ENCODE data around the gene RPTOR.

The RPTOR gene

DNA sequence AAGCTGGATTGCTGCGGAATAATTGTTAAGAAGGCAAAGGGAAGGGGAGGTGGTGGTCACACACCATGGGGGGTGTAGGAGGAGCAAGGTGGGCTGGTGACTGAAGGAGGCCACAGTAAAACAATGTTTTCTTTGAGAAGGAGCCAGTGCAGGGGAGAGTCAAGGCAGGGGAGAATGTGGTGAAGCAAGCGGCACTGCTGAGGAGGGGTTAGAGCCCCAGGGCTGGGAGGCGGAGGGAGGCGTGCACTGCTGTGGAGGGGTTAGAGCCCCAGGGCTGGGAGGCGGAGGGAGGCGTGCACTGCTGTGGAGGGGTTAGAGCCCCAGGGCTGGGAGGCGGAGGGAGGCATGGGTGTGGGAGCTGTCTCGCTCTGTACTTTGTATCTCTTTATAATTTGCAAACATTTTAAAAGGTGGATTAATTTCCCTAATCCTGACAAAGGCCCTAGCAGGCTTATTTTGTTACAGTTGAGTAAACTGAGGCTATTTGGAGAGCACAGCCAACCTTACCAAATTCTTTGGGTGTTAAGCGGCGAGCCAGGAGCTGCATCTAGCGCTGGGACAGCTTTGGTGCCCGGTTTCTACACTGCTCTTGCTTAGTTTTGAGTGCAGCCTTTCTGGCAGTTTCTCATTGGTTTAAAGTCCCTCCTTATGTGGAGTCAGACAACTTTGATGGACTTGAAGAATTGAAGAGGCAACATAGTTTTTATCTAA is 20.9 kb downstream of the RPTOR start:
- no peak for DNase-seq (ENCODE audit: low read depth)
- H3K4me3 ChIP-seq (ENCODE audit: control insufficient read depth, low read depth, low read length): no peak overlapping the region
- TF ChIP-seq, protein P1, sequence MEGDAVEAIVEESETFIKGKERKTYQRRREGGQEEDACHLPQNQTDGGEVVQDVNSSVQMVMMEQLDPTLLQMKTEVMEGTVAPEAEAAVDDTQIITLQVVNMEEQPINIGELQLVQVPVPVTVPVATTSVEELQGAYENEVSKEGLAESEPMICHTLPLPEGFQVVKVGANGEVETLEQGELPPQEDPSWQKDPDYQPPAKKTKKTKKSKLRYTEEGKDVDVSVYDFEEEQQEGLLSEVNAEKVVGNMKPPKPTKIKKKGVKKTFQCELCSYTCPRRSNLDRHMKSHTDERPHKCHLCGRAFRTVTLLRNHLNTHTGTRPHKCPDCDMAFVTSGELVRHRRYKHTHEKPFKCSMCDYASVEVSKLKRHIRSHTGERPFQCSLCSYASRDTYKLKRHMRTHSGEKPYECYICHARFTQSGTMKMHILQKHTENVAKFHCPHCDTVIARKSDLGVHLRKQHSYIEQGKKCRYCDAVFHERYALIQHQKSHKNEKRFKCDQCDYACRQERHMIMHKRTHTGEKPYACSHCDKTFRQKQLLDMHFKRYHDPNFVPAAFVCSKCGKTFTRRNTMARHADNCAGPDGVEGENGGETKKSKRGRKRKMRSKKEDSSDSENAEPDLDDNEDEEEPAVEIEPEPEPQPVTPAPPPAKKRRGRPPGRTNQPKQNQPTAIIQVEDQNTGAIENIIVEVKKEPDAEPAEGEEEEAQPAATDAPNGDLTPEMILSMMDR (IDR thresholded peaks at IDR 0.05; ENCODE audit: control insufficient read depth, insufficient read depth, low read depth, low read length, missing control alignments): no peak

DNA sequence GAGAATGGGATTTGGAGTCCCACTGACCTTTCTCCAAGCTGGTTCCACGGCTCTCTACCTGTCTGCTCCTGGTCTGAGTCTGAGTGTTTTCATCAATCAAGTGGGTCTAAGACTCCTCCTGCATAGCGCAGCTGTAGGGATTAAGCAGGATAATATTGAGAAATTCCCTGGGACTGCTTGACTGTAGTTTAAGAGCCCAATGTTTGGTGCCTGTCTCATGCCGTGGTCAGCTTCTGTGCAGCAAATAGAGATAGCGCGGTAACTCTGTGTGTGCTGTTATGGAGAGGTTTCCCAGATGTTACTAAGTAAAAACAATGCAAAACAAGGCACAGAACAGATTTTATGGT is 21.4 kb downstream of the RPTOR start:
- TF ChIP-seq, protein P1 (IDR thresholded peaks at IDR 0.05; ENCODE audit: control insufficient read depth, insufficient read depth, low read depth, low read length, missing control alignments): no peak
- no peak for DNase-seq (ENCODE audit: low read depth)
- no peak overlapping the region for H3K4me3 ChIP-seq (ENCODE audit: control insufficient read depth, low read depth, low read length)

DNA sequence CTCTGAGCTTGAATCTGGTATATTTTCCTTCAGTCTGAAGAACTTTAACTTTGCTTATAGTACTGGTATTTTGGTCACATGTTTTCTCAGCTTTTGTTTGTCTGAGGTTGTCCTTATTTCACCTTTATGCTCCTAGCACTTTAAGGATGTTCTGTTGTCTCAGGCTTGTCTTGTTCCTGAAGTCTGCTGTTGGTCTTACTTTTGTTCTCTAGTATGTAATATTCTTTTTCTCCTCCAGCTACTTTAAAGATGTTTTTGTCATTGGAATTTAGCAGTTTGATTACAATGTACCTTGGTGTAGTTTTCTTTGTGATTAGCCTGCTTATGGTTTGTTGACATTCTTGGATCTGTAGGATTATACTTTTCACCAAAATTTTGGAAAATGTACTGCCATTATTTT is 23.6 kb downstream of the RPTOR start:
- no peak overlapping the region for H3K4me3 ChIP-seq (ENCODE audit: control insufficient read depth, low read depth, low read length)
- TF ChIP-seq, protein P1 (IDR thresholded peaks at IDR 0.05; ENCODE audit: control insufficient read depth, insufficient read depth, low read depth, low read length, missing control alignments): no peak
- DNase-seq (ENCODE audit: low read depth): no peak

DNA sequence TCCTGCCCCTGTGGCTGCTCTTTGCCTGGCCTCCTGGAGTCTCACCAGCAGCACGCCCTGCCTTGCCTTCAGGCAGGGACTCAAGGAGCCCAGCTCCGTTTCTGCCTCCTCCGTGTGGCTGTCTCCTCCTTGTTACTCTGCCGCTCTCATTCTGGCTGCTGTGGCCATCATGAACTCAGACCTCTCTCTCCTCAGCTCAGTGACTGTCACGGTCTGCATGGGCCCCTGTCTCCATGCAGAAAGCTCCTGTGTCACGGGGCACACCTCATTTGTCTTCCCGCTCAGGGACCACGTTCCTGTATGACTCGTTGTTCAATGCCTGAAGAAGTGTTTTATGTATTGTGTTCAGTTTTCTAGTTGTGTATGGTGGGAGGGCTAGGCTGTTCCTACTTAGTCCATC is 25.3 kb downstream of the RPTOR start:
- TF ChIP-seq, protein P1 (IDR thresholded peaks at IDR 0.05; ENCODE audit: control insufficient read depth, insufficient read depth, low read depth, low read length, missing control alignments): no peak
- H3K4me3 ChIP-seq (ENCODE audit: control insufficient read depth, low read depth, low read length): no peak overlapping the region

DNA sequence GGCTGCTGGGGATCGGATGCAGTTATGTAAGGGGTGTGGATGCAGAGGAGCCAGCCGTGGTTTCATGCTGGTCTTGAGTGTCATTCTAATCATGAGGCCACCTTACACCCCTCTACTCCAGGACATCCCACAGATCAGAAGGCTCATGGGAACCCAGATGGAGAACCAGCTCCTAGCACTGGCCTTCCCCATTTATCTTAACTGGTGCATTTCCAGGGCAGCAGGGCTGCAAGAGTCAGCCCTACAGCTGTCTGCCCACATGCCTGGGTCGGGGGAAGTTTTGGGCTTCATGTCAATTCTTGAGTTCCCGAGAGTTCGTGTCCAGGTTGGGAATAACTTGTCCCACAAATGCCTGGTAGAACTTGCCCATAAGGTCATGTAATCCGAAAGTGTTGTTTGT is 29.1 kb downstream of the RPTOR start:
- no peak for DNase-seq (ENCODE audit: low read depth)
- H3K4me3 ChIP-seq (ENCODE audit: control insufficient read depth, low read depth, low read length): no peak overlapping the region
- TF ChIP-seq, protein P1 (IDR thresholded peaks at IDR 0.05; ENCODE audit: control insufficient read depth, insufficient read depth, low read depth, low read length, missing control alignments): no peak

More for the DNA sequence above, 25.3 kb downstream of the RPTOR start:
- DNase-seq (ENCODE audit: low read depth): no peak

DNA sequence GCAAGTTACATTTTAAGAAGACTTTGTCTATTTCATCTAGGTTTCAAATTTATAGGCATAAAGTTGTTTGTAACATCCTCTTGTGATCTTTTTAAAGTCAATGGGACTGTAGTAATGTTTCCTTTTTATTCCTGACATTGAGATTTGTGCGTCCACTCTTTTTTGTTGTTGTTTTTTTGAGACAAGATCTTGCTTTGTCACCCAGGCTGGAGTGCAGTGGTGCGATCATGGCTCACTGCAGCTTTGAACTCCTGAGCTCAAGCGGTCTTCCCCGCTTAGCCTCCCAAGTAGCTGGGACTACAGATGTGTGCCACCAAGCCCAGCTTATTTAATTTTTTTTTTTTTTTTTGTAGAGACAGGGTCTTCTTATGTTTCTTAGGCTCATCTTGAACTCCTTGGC is 29.9 kb downstream of the RPTOR start:
- H3K4me3 ChIP-seq (ENCODE audit: control insufficient read depth, low read depth, low read length): no peak overlapping the region
- TF ChIP-seq, protein P1 (IDR thresholded peaks at IDR 0.05; ENCODE audit: control insufficient read depth, insufficient read depth, low read depth, low read length, missing control alignments): no peak
- no peak for DNase-seq (ENCODE audit: low read depth)
